Stimulated activated CD4-positive, alpha-beta T cell treated with anti-CD3 and anti-CD28 coated beads, TNF-alpha, amount 100 ng/mL, for 24 hours (primary cell): ENCODE measurements around the gene AP2A2.

Source experiments
- DNase-seq, 3 experiments: peaks; one replicate each; pipeline ENCODE4 v3.0.0-alpha.2; 2020; ENCODE audit warnings: low read depth in 3 of 3

The AP2A2 gene

GRCh38 chr11:1041936-1042608 is 116.4 kb downstream of the AP2A2 start:
- DNase-seq: no peak

- no peak for DNase-seq
Measured at GRCh38 chr11:1042626-1043562, 117.2 kb downstream of the AP2A2 start.

GRCh38 chr11:1043563-1044096 is 118.0 kb downstream of the AP2A2 start:
- no peak for DNase-seq

- no peak for DNase-seq
Measured at GRCh38 chr11:1044160-1044559, 118.5 kb downstream of the AP2A2 start.

GRCh38 chr11:1047595-1048156 is 122.0 kb downstream of the AP2A2 start:
- no peak for DNase-seq

GRCh38 chr11:1048375-1049070 is 122.9 kb downstream of the AP2A2 start:
- DNase-seq: no peak

- DNase-seq: no peak
Measured at GRCh38 chr11:1049071-1049405, 123.4 kb downstream of the AP2A2 start.

- no peak for DNase-seq
Measured at GRCh38 chr11:1049431-1049891, 123.8 kb downstream of the AP2A2 start.

- no peak for DNase-seq
Measured at GRCh38 chr11:1049911-1050580, 124.4 kb downstream of the AP2A2 start.

GRCh38 chr11:1050581-1051355 is 125.1 kb downstream of the AP2A2 start:
- DNase-seq: peak; percentile 47 to 73 (median 54)

GRCh38 chr11:1051356-1052132 is 125.9 kb downstream of the AP2A2 start:
- no peak for DNase-seq

GRCh38 chr11:1052133-1053011 is 126.7 kb downstream of the AP2A2 start:
- no peak for DNase-seq

- DNase-seq: no peak
Measured at GRCh38 chr11:1053121-1053901, 127.6 kb downstream of the AP2A2 start.

GRCh38 chr11:1054143-1055108 is 128.8 kb downstream of the AP2A2 start:
- no peak for DNase-seq

- no peak for DNase-seq
Measured at GRCh38 chr11:1055109-1055703, 129.5 kb downstream of the AP2A2 start.
